CD4-positive, alpha-beta T cell (primary cell): Measurements from ENCODE around the gene MBD5. TPM values are rescaled to one million over a fixed set of nuclear protein-coding genes. Genes with fewer than 3 reads are reported as not detected.

Source experiments
- ATAC-seq: fragments of 200-7000 bp; cut with Tn5 transposase; one replicate; pipeline ENCODE4 v1.10.0; 2022; ENCODE audit warnings: mild to moderate bottlenecking; ENCODE audit not compliant: poor library complexity
- CTCF ChIA-PET: fragments of 350-600 bp; sonication (Branson Sonifier 250); formaldehyde crosslinking; loops from one replicate; lab custom pipeline; 2021; ENCODE audit warnings: antibody characterized with exemption, inconsistent platforms; lab: Charles Lee
- POLR2A ChIA-PET: fragments of 350-600 bp; sonication (Branson Sonifier 250); formaldehyde crosslinking; loops from one replicate; lab custom pipeline; 2021; ENCODE audit warnings: antibody characterized with exemption, inconsistent platforms; lab: Charles Lee
- DNase-seq, 14 experiments: peaks; one replicate each; pipeline ENCODE4 v3.0.0-alpha.2; 2013 to 2020; ENCODE audit warnings: mixed read lengths in 2 of 14
- H3K27ac ChIP-seq, 2 donors: one replicate each; pipeline versions ENCODE4 v1.5.1 to v1.7.0; 2013; ENCODE audit warnings: low read length in 2 of 2, low read depth in 1 of 2, mild to moderate bottlenecking in 1 of 2
- H3K27me3 ChIP-seq, 2 experiments: 1 replicate in 1 of 2; 2 replicates in 1 of 2; pipeline versions ENCODE4 v1.6.1 to v1.7.0; 2013; ENCODE audit warnings: low read length in 2 of 2, control low read depth in 1 of 2, mild to moderate bottlenecking in 1 of 2, moderate library complexity in 1 of 2; ENCODE audit not compliant: insufficient read depth in 2 of 2, control insufficient read depth in 1 of 2
- H3K36me3 ChIP-seq: one replicate; pipeline ENCODE4 v1.6.1; 2013; ENCODE audit warnings: low read length, control low read depth; ENCODE audit not compliant: insufficient read depth
- H3K4me1 ChIP-seq: one replicate; pipeline ENCODE4 v1.6.1; 2013; ENCODE audit warnings: low read length, control low read depth; ENCODE audit not compliant: insufficient read depth
- H3K4me3 ChIP-seq: one replicate; pipeline ENCODE4 v1.5.1; 2013; ENCODE audit warnings: mild to moderate bottlenecking, low read length, moderate library complexity
- H3K9me3 ChIP-seq, 2 experiments: 1 replicate in 1 of 2; 2 replicates in 1 of 2; pipeline versions ENCODE4 v1.6.1 to v1.7.0; 2013; ENCODE audit warnings: low read length in 2 of 2, mild to moderate bottlenecking in 2 of 2, control low read depth in 1 of 2, moderate library complexity in 1 of 2; ENCODE audit not compliant: control insufficient read depth in 1 of 2, insufficient read depth in 1 of 2
- H3K27ac Mint-ChIP-seq: one replicate; pipeline ENCODE4 v1.8.0; 2020; ENCODE audit warnings: mixed read lengths
- H3K27me3 Mint-ChIP-seq: one replicate; pipeline ENCODE4 v1.8.0; 2021; ENCODE audit warnings: mixed read lengths
- H3K36me3 Mint-ChIP-seq: one replicate; pipeline ENCODE4 v1.8.0; 2021; ENCODE audit warnings: low read depth, mixed read lengths
- H3K4me1 Mint-ChIP-seq: one replicate; pipeline ENCODE4 v1.8.0; 2021; ENCODE audit warnings: low read depth, mixed read lengths
- H3K4me3 Mint-ChIP-seq: one replicate; pipeline ENCODE4 v1.8.0; 2020; ENCODE audit warnings: mild to moderate bottlenecking, mixed read lengths
- H3K9me3 Mint-ChIP-seq: one replicate; pipeline ENCODE4 v1.8.0; 2020; ENCODE audit warnings: mixed read lengths
- intact Hi-C, 2 experiments: fragments of 100-400 bp; cut with DNase I in 1 of 2; cut with micrococcal nuclease in 1 of 2; formaldehyde crosslinking; loops; one replicate each; pipeline versions ENCODE4 v1.15.1 to v1.9.0; 2023 to 2025; cut with DNase I, micrococcal nuclease
- total RNA-seq, 174 experiments: library from RNA in 2 of 174; stranded (reverse) in 2 of 174; gene quantifications; one replicate each; pipeline ENCODE4 v1.2.3 and lab custom pipeline; 2021 to 2026
- TF ChIP-seq, protein P1 (sequence below): fragments of 200-600 bp; IDR thresholded peaks from one replicate; pipeline ENCODE4 v1.8.0; 2022; ENCODE audit warnings: antibody characterized with exemption, mild to moderate bottlenecking

Gene MBD5
- total RNA-seq, 2 experiments from 2014 or later: 49.8 to 52.9 TPM

DNA sequence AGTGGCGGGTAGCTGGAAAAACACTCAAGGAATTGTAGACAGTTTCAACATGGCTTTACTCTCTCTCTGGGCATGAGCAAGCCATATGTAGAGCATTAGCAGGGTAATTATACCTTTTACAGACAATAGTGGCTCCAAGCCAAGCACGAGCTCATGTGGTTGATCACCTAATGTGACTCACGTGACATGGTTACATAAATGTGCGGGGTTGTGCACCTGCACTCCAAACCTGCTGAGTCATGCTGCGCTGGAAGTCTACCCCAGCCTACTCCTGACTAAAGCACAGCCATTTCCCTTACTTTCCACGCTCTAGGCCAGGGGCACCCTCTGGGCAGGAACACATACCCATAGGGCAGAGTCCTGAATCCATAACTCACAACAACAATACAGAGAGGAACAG, 232.8 kb downstream of the MBD5 start:
- H3K9me3 Mint-ChIP-seq: peaks cover 18% of the 10 kb centered on the region
- Histone ChIP-seq H3K27me3 (no peaks in the 10 kb centered on the region), H3K27ac (no peak overlapping the region), H3K9me3 (peaks cover 22 to 38% of the 10 kb centered on the region in 2 experiments), H3K36me3 (no peaks in the 10 kb centered on the region), H3K4me3 (no peak overlapping the region), H3K4me1 (no peaks in the 10 kb centered on the region)
- DNase-seq: peak in 2 of 14 experiments; percentile 7 to 11
- no peaks in the 10 kb centered on the region for H3K27me3 Mint-ChIP-seq
- no peak overlapping the region for H3K4me3 Mint-ChIP-seq
- ATAC-seq: no peak
- no peaks in the 10 kb centered on the region for H3K4me1 Mint-ChIP-seq
- peaks cover 90% of the 10 kb centered on the region for H3K36me3 Mint-ChIP-seq
- ChIA-PET CTCF (no interaction called here), POLR2A (no interaction called here)
- H3K27ac Mint-ChIP-seq: no peak overlapping the region
- TF ChIP-seq, protein P1, sequence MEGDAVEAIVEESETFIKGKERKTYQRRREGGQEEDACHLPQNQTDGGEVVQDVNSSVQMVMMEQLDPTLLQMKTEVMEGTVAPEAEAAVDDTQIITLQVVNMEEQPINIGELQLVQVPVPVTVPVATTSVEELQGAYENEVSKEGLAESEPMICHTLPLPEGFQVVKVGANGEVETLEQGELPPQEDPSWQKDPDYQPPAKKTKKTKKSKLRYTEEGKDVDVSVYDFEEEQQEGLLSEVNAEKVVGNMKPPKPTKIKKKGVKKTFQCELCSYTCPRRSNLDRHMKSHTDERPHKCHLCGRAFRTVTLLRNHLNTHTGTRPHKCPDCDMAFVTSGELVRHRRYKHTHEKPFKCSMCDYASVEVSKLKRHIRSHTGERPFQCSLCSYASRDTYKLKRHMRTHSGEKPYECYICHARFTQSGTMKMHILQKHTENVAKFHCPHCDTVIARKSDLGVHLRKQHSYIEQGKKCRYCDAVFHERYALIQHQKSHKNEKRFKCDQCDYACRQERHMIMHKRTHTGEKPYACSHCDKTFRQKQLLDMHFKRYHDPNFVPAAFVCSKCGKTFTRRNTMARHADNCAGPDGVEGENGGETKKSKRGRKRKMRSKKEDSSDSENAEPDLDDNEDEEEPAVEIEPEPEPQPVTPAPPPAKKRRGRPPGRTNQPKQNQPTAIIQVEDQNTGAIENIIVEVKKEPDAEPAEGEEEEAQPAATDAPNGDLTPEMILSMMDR: no peak
- intact Hi-C loops: no loop called here

DNA sequence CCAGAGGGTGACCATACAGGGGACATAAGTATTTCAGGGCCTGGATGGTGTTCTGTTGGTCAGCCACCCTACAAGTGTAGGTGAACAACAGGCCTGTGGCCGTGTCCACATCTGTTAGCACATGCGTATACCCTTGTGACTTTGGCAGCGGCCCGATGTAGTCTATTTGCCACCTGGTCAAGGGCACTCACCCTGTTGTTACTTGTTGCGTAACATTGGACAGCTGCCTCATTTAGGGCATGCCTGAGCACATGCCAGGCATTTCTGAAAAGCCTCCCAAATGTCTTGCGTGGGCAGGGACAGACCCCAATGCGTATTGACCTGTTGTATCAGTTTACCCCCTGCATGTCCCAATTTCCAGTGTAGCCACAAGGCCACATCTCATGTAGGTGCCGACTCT, 235.0 kb downstream of the MBD5 start:
- H3K9me3 ChIP-seq: peaks cover 29 to 50% of the 10 kb centered on the region in 2 experiments
- Mint-ChIP-seq H3K27me3 (no peaks in the 10 kb centered on the region), H3K4me1 (no peaks in the 10 kb centered on the region), H3K4me3 (no peak overlapping the region), H3K36me3 (peaks cover 93% of the 10 kb centered on the region), H3K27ac (no peak overlapping the region), H3K9me3 (peaks cover 21% of the 10 kb centered on the region)
- TF ChIP-seq, protein P1: no peak
- ChIA-PET CTCF (no interaction called here), POLR2A (no interaction called here)
- H3K36me3 ChIP-seq: no peaks in the 10 kb centered on the region
- no peak overlapping the region for H3K27ac ChIP-seq
- no peaks in the 10 kb centered on the region for H3K27me3 ChIP-seq
- H3K4me3 ChIP-seq: no peak overlapping the region
- ATAC-seq (no peak), DNase-seq (no peak)
- H3K4me1 ChIP-seq: no peaks in the 10 kb centered on the region
- intact Hi-C loops: no loop called here

DNA sequence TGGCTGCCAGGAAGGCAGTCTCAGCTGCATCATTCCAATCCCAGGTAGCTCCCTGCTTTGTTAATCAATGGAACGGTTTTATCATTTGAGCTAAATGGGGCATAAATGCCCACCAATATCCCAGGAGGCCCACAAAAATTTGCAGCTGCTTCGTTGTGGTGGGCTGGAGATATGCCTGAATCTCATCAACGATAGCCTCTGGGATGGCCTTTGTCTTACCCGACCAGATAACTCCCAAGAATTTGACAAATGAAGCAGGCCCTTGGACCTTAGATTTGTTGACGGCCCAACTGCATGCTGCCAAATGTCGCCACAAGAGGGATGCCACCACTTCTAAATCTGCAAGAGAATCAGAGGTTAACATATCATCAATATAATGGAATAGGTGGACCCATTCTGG, 236.4 kb downstream of the MBD5 start:
- DNase-seq (no peak), ATAC-seq (no peak)
- Histone ChIP-seq H3K27me3 (no peaks in the 10 kb centered on the region), H3K36me3 (no peaks in the 10 kb centered on the region), H3K4me1 (no peaks in the 10 kb centered on the region), H3K4me3 (no peak overlapping the region), H3K9me3 (peaks cover 23 to 47% of the 10 kb centered on the region in 2 experiments), H3K27ac (no peak overlapping the region)
- TF ChIP-seq, protein P1: no peak
- Mint-ChIP-seq H3K9me3 (peaks cover 18% of the 10 kb centered on the region), H3K36me3 (peaks cover 83% of the 10 kb centered on the region), H3K4me3 (no peak overlapping the region), H3K27ac (no peak overlapping the region), H3K4me1 (no peaks in the 10 kb centered on the region), H3K27me3 (no peaks in the 10 kb centered on the region)
- intact Hi-C loops: no loop called here
- CTCF ChIA-PET: no interaction called here
- POLR2A ChIA-PET: no interaction called here
